GM19043 (cell line): ENCODE data around the gene DTWD2.

ENCODE experiments used
- ATAC-seq: cut with Tn5 transposase; IDR thresholded peaks from one replicate; pipeline ENCODE4 v1.9.1; 2021; ENCODE audit warnings: low read depth; ENCODE audit not compliant: unreplicated experiment

The DTWD2 gene

DNA sequence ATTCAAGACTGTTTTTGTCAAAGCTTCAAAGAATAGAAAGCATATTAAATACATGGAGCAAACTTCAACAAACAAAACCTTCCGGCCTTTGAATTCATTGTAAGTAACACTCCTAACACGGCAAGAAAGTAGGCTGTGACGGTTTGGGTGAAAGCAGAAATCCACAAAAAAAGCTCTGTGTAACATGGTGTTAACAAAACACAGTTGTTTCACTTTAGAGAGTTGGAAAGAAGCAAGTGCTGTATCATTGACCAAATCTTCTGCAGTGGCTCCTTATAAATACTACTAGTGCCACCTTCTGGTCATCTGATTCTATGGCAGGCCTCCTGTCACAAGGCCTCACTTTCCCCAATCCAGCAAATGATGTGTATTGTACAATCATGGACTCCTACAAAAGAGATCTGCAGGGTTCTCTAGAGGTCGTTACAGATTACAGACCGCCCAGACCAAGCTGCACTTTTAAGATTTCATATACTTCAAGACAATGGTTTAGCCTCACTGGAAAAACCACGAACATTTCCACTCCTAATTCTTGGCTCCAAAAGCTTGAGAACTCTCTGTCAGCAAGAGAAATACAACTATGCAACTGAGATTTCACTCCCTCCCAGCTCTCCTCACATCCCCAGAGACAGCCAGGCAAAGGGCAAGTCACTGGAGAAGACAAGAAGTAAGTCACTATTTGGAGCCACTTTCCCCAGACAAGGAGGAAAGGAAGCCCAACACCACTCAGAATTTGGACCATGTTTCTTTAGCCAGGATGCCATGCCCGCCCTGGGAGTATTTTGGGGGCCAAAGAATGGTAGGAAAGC lies 196.2 kb downstream of the DTWD2 start:
- ATAC-seq, result peak; percentile 89

DNA sequence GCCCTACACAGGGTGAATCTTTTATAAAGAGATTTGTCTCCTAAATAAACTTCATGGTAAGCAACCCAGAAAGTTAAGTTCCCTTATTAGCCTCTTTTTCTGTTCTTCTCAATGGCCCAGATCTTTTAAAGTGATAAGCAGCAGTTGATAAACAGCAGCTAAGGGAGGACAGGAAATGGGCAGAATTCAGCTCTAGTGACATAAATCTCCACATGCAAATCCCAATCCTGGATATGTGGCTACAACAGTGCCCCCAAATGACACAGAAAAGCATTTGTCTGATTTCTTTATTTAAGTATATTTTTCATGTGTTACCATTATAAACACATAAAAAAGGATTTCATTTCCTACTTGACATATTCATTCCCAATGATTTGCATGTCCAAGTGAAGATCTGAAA lies 199.0 kb downstream of the DTWD2 start:
- no peak for ATAC-seq

DNA sequence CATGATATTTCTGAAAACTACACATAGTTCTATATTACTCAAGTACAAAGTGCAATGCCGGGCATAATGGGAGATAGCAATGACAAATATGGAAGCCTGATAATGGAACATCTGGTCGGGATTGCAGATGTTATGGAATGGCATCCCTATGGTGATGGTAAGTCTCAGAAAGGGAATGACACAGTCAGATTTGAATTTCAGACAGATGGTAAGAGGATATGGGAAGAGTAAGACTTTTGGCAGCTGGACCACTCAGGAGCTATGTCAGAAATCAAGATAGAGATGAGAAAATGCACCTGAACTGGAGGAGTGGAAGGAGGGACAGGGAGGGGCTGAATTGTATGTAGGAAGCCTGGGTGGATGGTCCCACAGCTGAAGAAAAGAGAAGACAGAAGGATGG lies 200.0 kb downstream of the DTWD2 start:
- ATAC-seq, result no peak
